SK-N-SH (cell line): ENCODE data around the gene SEC14L5.

Experiments
- CTCF ChIP-seq: fragments of 200-600 bp; sonication (generic); IDR thresholded peaks from 2 replicates; pipeline ENCODE4 v1.6.1; 2017; ENCODE audit warnings: antibody characterized with exemption, mild to moderate bottlenecking, moderate library complexity
- ELF1 ChIP-seq: IDR thresholded peaks from 2 replicates; pipeline ENCODE4 v1.4.0; 2012
- FOSL2 ChIP-seq: IDR thresholded peaks from 2 replicates; pipeline ENCODE4 v1.4.0; 2012; ENCODE audit warnings: low read depth, mild to moderate bottlenecking, moderate library complexity, borderline replicate concordance
- FOXJ3 ChIP-seq: sonication (generic); formaldehyde crosslinking; IDR thresholded peaks from 2 replicates; pipeline ENCODE4 v1.5.1; 2020; ENCODE audit warnings: mild to moderate bottlenecking, missing genetic modification reagents
- GABPA ChIP-seq: IDR thresholded peaks from 2 replicates; pipeline ENCODE4 v1.4.0; 2012; ENCODE audit warnings: low read depth, mild to moderate bottlenecking
- MXI1 ChIP-seq: IDR thresholded peaks from 2 replicates; pipeline ENCODE4 v1.6.1; 2012; ENCODE audit warnings: mild to moderate bottlenecking, low read depth, low read length, improper control_type of control experiment
- NFIC ChIP-seq: IDR thresholded peaks from 2 replicates; pipeline ENCODE4 v1.4.0; 2012; ENCODE audit warnings: borderline replicate concordance
- RAD21 ChIP-seq: IDR thresholded peaks from 2 replicates; pipeline ENCODE4 v1.6.1; 2012; ENCODE audit warnings: mild to moderate bottlenecking, low read length
- RCOR1 ChIP-seq: fragments of 150-350 bp; IDR thresholded peaks from 2 replicates; pipeline ENCODE4 v1.6.1; 2017; ENCODE audit warnings: antibody characterized with exemption, low read length
- REST ChIP-seq: IDR thresholded peaks from 2 replicates; pipeline ENCODE4 v1.6.1; 2012; ENCODE audit warnings: mild to moderate bottlenecking, low read depth, low read length, moderate library complexity
- TAF1 ChIP-seq: IDR thresholded peaks from 2 replicates; pipeline ENCODE4 v1.6.1; 2012; ENCODE audit warnings: low read depth, mild to moderate bottlenecking, low read length, moderate library complexity, borderline replicate concordance
- TF ChIP-seq, protein P1 (sequence below): IDR thresholded peaks from 2 replicates; pipeline ENCODE4 v1.4.0; 2012; ENCODE audit warnings: low read depth, borderline replicate concordance

- TF ChIP-seq CTCF, result no peak
- TF ChIP-seq ELF1, result no peak
- TF ChIP-seq, protein P1, sequence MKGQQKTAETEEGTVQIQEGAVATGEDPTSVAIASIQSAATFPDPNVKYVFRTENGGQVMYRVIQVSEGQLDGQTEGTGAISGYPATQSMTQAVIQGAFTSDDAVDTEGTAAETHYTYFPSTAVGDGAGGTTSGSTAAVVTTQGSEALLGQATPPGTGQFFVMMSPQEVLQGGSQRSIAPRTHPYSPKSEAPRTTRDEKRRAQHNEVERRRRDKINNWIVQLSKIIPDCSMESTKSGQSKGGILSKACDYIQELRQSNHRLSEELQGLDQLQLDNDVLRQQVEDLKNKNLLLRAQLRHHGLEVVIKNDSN, result no peak
- no peak for TF ChIP-seq RAD21
- no peak for TF ChIP-seq FOXJ3 (CRISPR knock-in tag)
- no peak for TF ChIP-seq MXI1
- TF ChIP-seq TAF1, result no peak
- no peak for TF ChIP-seq GABPA
- no peak for TF ChIP-seq REST
- TF ChIP-seq RCOR1, result no peak
- no peak for TF ChIP-seq NFIC
- TF ChIP-seq FOSL2, result no peak
Observed at GRCh38 chr16:4960579-4960978, 2.4 kb downstream of the SEC14L5 start.
